Measurements from ENCODE around the gene TMTC1.

The TMTC1 gene

DNA sequence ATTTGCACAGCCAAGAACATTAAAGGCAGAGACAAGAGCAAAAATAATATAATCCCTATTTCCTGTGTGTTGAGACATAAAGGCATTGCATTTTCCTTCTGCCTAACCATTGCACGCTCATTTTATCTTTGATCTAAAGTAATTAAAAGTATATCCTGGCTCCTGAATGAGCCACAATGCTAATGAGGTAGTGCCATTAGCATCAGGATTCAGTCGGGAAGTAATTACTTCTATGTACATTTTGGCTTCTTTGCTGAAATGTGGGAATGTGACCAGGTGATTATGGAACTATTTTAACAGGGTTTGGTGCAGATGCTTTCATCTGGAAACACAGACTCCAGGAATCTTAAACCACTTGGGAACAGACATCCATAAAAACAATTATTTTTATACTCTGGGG lies 77.4 kb downstream of the TMTC1 start:
- DNase-seq: no peak

DNA sequence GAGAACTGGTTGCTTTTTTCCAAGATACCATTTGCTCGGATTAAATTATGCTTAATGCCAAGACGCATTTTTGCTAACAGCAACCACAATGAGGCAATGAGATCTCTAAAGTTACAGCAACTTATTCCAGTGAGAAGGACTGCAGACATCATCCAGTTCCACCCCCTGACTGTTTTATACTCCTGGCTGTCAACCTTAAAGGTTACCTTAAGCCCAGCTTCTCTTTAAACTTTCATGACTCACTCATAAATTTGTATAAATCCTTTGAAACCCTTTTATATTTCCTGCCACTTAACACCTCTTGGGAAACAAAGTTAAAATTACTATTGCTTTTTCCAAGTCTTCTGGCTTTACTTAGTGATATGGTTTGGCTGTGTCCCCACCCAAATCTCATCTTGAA lies 80.2 kb downstream of the TMTC1 start:
- DNase-seq: no peak

DNA sequence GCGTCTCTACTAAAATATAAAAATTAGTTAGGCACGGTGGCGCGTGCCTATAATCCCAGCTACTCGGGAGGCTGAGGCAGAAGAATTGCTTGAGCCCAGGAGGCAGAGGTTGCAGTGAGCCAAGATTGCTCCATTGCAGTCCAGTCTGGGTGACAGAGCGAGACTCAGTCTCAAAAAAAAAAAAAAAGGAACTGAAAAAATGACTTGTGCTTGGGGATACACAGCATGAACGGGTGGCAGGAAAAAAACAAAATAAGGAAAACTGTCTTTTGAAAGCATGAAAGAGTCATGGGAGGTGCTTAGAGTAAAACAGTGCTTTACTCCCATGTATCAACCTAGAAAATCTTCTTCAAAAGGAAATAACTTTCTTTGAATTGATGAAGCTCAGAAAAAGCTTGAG lies 80.8 kb downstream of the TMTC1 start:
- no peak for DNase-seq

DNA sequence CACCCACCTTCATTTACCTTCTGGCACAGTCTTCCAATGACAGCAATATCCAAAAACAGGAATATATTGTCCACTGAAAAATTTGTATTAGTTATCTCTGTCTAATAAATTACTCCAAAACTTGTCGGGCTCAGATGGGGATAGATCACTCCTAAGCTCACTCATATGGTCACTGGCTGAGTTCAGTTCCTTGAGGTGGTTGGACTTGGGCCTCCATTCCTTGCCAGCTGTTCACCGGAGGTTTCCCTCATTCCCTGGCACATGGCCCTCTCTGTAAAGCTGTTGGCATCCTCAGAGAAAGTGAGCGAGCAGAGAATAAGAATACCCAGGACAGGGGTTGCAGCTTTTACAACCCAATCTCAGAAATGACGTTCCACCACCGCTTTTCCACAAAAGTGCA lies 81.5 kb downstream of the TMTC1 start:
- no peak for DNase-seq

DNA sequence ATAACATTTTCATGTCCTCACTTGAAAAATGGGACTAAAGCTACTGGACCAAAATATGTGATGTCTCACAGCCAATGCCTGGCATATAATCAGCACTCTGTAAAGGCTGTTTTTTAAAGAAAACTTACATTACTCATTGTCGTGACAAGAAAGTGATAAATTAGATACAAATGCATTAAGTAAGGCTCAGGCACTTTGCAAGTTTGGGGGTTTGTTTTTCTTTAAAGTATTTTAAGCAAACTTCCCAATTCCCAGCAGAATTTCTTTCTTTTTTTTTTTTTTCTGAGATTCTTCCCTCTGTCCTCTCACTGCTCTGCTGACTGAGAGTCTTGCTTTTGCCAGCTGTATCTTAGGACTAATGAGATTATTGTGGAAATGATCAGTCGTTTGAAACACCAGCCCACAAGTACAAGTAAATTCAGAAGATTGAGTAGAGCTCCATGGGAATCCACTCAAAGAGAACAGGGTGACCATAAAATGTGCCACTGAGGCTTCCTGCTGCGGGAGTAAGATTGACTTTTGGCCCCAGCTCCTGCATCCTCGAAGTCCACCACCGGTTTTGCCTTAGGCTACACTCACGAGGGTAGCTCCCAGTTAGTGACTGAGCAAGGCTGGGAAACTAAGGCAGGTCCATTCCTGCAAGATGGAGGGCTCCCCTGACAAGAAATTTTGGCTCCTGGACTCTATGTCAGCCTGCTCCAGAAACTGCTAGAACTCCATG lies 82.8 kb downstream of the TMTC1 start:
- no peak for DNase-seq

DNA sequence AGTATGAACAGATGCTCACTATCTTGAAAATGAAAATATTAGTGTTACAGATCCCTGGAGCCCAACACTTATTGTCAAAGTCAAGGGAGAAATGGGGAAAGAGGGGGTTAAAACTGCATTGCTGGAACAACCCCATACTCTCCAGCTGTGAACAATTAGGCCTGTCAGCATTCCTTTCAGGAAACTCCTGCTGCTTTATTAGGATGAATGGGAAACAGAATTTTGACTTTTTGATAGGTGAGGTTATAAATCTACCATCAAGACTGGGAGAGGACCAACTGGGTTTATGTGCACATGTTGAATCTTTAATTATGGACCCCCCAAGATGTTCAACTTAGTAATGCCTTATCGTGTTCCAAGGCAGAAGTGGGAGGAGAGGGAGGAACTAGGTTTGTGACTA lies 85.0 kb downstream of the TMTC1 start:
- no peak for DNase-seq

DNA sequence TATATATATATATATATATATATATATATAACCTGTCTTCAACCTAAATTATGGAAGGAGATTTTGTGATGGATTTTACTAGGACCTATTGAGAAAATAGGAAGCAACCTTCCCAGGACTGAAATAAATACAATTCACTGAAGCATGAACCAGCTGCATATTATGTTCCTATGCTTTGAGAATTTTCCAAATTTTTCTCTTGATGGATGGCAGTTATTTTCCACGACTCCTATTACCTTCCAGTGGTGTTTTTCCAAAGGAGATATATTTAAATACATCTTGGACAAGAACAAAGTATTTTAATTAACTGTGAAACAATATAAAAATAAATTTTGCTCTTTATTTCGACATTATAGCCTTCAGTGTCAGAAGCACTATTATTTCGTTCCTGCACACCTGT lies 87.9 kb downstream of the TMTC1 start:
- DNase-seq: no peak

DNA sequence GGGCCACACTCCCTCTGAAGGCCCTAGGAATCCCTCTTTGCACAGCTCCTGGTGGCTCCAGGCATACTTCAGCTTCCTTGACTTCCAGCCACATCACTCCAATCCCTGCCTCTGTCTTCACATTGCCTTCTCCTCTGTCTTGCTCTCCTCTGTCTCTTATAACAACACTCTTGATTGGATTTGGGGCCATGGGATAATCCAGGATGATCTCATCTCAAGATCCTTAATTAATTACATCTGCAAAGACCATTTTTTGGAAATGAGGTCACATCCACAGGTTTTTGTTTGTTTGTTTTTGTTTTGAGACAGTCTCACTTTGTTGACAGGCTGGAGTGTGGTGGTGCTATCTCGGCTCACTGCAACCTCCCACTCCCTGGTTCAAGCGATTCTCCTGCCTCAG lies 88.7 kb downstream of the TMTC1 start:
- no peak for DNase-seq

DNA sequence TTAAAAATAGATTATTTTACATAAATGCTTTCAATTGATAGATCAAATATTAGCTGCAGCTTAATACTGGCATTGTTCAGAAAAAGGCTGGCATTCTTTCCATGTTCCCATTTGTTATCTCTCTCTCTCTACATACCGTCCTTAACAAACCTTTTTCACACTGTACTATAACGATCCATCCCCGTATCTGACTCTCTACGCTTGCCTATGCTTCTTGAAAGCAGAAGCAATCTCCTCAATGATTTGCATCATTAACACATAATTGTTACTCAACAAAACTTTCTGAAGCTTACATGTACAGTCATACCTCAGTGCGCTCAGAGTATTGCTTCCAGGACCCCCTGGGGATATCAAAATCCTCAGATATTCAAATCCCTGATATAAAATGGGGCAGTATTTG lies 89.7 kb downstream of the TMTC1 start:
- DNase-seq: no peak

DNA sequence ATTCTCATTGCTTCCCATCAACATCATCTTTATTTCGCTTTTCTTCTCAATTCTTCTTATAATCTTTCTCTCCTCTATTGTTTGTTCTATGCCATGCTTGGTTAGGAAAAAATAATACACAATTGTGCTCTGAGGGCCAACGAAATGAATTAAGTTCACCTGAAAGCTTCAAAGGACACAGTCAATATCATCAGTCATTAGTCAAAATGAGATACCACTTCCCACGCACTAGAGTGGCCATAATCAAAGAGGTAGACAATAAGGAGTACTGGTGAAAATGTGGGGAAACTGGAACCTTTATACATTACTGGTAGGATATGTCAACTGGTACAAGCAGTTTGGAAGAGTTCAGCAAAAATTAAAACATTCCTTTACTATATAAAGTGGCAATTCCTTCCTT lies 91.5 kb downstream of the TMTC1 start:
- DNase-seq: no peak

DNA sequence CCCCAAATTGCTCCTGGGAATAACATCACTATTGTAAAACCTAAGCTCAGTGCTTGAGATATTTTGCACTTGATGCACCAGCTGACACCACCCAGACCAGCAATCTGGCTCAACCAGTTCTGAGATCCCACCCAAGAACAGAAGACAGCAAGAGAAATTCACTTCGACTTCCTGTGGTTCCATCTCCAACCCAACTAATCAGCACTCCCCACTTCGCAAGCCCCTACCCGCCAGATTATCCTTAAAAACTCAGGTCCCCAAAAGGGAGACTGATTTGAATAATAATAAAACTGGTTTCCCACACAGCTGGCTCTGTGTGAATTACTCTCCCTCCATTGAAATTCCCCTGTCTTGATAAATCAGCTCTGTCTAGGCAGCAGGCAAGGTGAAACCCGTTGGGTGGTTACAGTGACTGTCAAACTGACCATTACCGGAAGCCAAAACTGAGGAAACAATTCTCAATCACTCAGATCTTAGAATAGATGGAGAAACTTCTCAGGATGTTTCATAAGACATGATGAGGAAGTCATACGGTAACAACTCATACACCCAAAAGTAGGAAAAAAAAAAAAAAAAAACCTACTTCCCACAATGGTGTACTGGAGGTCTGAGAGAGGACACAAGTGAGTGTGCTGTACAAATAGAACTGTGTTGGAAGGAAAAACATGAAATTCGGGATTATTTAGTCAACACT lies 92.4 kb downstream of the TMTC1 start:
- no peak for DNase-seq

DNA sequence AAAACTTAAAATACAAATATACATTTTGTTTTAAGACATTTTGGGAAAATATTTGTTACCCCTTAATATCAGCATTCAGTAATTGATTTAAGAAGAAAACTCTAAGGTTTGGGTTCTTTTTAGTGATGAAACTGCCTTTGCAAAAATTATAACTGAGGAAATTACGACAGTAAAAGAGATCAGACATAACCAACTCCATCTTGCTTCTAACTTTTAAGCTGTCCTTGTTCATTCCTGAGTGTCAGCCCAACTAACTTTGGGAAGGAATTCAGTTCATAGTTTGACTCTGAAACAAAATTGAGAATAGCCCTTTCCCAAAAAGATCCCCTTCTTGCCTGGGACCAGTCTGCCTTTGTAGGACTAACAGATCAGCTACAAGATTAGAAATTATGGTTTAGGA lies 93.0 kb downstream of the TMTC1 start:
- no peak for DNase-seq

DNA sequence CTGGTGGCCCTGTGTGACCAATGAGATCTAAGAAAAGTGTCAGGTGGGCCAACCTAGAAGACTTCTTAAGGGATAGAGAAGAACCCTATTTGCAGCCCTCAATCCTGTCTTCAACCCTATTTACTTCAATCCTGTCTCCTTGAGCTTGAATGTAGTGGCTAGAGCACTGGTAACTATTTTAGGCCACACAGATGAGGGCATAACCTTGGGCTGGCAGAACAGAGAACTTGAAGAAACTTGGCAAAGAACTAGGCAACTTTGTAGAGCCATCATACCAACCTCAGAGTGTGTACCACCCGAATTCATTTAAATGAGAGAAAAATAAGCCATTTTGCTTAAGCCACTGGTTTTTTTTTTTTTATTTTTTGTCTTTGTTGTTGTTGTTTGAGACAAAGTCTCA lies 94.8 kb downstream of the TMTC1 start:
- DNase-seq: no peak

DNA sequence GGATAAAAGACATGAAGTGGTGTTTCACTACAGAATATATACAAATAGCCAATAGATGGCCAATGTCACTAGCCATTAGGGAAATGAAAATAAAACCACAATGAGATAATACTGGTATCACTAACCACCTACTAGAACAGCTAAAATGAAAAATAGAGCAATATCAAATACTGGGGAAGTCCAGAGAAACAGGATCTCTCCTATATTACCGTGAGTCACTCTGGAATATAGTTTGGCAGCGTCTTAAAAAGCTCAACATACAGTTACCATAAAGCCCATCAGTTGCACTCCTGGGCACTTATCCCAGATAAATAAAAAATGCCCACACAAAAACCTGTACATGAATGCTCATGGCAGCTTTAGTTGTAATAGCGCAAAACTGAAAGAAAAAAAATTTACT lies 101.7 kb downstream of the TMTC1 start:
- no peak for DNase-seq

DNA sequence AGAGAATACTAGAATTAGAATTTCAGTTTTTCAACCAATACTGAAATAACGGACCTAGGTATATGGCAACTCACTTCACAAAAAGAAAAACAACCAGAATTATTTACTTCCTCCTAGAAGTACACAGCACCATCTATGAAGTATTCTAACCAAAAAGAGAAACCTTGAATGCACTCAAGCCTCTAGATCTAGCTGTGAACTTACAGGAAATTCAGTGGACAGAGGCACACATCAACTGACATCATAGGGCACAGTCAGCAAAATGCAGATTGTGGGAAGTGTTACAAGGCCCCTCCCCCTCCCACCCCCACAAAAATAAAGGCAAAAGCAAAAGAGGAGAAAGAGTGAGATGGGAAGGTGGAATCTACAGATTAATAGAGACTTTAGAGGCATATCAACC lies 102.4 kb downstream of the TMTC1 start:
- DNase-seq: no peak

DNA sequence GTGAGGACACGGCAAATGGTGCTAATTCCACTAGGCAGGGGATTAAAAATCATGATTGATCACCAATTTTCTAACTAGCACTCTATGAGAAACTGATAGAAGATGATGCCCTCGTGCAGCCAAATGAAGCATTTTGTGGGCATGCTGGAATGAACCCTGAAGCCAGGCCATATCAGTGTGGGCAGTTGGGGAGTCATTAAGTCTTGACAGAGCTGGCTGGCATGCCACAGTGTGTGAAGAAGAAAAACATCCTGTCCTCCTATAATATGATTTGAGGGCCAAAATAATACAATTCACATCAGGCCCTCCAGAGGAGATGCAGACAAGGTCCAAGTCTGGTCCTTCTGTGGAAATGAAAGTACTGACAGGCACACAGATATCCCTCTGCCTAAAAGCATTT lies 107.1 kb downstream of the TMTC1 start:
- DNase-seq: no peak

DNA sequence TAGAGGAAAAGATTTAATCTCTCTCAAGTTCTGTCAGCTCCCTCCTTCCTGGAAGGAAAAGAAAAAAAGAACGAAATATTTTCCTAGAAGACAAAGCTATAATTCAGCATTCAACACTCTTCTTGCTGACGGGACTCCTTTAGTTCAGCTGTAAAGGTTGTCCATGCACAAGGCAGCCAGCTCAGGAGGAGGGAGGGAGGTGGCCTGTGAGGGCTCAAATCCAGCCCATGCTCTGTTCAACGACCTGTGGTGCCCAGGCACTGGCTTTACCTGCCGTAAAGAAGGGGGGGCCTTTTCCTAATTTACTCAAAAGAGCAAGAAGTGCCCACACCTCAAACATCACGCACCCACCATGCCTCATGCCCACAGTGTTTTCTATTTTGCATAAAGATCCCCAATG lies 109.3 kb downstream of the TMTC1 start:
- no peak for DNase-seq

DNA sequence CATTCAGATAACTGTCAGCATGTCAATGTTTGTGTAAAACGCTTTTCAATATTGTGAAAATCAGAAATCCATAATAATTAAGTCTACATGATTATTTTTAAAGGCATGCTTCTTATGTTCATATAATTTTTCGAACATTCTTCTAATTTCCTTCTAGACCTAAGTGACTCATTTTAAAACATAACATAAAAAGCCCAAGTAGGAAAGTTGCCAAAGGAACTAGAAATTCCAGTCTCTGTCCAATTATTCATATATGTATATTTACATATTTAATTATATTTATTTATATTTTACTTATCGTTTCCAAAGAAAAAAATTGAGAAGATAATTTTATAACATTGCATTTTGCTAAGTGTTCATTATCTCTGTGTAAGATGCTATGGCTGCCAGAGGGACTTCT lies 110.4 kb downstream of the TMTC1 start:
- DNase-seq: no peak

DNA sequence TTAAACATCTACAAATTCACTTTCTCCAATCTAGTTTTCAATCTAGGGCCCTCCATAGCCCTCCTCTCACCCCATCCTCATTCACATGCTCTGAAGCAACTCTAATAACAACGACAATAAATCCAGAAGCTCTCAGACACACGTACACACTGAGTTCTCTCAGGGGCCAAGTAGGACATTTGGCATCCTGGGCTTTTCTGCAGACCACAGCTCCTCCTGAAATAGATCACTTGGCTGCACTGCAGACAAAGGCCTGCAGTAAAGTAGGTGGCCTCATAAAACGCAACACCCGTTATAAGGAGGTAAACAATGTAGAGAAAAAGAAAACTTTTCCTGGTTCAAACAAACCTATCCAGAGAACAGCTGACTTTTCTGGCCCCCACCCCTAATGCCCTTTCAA lies 111.2 kb downstream of the TMTC1 start:
- DNase-seq: no peak

DNA sequence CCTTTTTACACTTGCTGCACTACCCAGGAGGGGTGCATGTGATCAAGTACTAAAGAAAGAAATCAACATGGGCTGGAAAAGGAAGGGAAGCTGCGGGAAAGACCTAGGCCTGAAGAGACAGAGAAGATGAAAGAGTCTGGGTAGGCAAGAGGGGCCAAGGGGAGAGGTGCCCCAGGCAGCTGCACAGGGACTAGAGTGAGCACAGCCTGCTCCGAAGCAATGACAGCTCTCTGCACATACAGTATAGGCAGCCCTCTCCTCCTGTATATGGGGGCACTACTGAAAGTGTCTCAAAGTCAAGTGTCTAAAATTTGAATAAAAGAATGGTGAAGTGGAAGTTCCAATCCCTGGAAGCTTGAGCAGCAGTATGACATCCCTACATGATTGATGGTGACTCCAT lies 112.0 kb downstream of the TMTC1 start:
- no peak for DNase-seq

DNA sequence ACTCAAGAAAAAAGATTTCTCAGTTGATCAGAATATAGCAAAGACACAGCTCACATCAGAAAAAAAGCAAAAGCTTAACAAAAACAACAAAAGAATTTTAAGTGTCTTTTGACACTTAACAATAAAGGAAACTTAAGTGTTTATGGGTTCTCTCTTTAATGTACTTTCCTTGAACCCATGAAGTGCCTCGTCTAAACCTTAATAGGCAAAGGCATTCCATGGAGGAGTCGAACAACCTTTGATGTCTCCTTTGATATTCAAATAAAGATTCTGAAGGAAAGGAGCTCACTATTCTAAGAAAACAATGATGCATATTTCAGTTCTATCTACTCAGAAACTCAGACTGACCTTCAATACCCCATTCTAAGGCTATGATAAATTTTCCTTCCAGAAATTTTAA lies 116.7 kb downstream of the TMTC1 start:
- DNase-seq: no peak

DNA sequence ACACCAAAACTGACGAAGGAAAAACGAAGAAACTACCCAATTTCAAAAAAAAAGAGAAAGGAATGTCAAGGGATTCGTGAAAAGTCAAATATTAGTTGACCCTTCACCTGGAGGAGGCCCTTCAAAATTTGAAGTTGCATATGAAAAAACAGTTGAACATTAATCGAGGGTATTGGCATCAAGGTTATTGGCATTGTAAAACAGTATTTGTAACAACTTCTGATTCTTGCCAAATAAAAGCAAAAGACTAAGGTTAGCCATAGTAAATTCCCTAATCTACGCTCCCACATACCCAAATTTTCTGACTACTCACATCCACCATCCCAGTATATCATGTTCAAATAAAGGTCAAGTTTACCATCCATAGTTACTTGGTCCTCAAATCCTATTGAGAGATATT lies 118.6 kb downstream of the TMTC1 start:
- DNase-seq: no peak

DNA sequence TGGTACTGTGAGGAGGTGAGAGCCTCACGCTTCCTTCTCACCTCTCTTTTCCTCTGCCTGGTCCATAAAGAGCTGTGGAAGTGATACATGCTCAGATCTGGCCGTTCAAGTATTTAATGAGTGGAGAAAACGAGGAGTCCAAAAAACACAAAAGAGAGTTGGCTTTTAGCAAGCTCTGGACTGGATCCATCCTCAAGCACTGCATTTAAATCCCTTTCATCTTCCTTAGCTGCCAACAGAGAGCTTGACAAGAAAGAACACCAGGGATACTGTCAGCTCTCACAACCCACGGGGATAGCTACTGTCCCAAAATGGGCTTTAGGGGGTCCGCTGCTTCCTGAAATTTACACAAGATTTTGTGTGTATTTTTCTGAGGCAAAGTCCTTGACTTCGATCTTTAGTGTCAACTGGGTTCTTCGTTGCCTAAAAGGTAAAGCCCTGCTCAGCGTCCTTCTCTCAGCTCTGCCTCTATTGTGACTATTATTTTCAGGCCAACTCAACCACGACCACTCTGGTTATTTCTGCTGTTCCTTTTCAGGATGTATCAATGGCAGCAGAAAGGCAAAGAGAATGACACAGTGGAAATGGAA lies 120.9 kb downstream of the TMTC1 start:
- no peak for DNase-seq

DNA sequence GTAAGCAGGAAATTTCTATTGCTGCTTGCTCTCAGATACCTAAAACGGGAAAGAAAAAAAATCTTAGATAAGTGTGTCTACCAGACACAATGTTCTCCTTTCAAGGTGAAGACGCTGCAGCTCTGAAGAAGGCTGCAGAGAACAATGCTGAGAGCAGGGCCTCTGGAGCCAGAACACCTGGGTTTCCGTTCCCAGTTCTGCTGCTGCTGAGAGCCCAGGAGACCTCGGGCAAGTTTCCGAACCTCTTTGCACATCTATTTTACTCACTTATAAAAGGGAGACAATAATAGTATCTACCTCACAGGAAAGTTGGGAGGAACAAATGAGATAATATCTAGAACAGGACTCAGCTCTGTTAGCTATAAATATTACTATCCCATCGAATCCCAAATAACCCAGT lies 122.9 kb downstream of the TMTC1 start:
- no peak for DNase-seq
